ENCODE results near the gene CEP120.
"Not testable (repeated sequence)": the region's sequence is repeated elsewhere in the genome, so short reads cannot be mapped to it uniquely, and the experiment has no call there.

CEP120 gene

GRCh38 chr5:123351240-123351639 lies 72.0 kb downstream of the CEP120 start:
- TF ChIP-seq CTCF (IDR thresholded peaks at IDR 0.05; ENCODE audit: insufficient read depth, low read length, missing control alignments), result no peak
- POLR2A ChIA-PET, result no interaction called here
- CTCF ChIA-PET, result no interaction called here
- no peak for DNase-seq (ENCODE audit: low read depth, low spot score)
- H3K4me3 ChIP-seq (ENCODE audit: low read depth, low read length), result no peak overlapping the region

GRCh38 chr5:123350742-123351141 lies 72.5 kb downstream of the CEP120 start:
- CTCF ChIA-PET, result no interaction called here
- no peak for DNase-seq (ENCODE audit: low read depth, low spot score)
- POLR2A ChIA-PET, result no interaction called here

GRCh38 chr5:123344816-123345426 lies 78.3 kb downstream of the CEP120 start:
- POLR2A ChIA-PET, result no interaction called here
- no peak overlapping the region for H3K4me3 ChIP-seq (ENCODE audit: low read depth, low read length)
- no peak for DNase-seq (ENCODE audit: low read depth, low spot score)
- CTCF ChIA-PET, result interaction anchor here (0.6 to 3.1 kb wide), 29 partner anchors 8 to 845 kb away, joined by 3 to 8 read pairs (median 4); no protein-coding TSS in a partner anchor
- peak; percentile 59 for TF ChIP-seq CTCF (IDR thresholded peaks at IDR 0.05; ENCODE audit: insufficient read depth, low read length, missing control alignments)

More at GRCh38 chr5:123350742-123351141, 72.5 kb downstream of the CEP120 start:
- TF ChIP-seq CTCF (IDR thresholded peaks at IDR 0.05; ENCODE audit: insufficient read depth, low read length, missing control alignments), result no peak
- H3K4me3 ChIP-seq (ENCODE audit: low read depth, low read length), result no peak overlapping the region

- DNase-seq (ENCODE audit: low read depth, low spot score), result no peak
- H3K4me3 ChIP-seq (ENCODE audit: low read depth, low read length), result no peak overlapping the region
- CTCF ChIA-PET, result no interaction called here
- POLR2A ChIA-PET, result no interaction called here
- no peak for TF ChIP-seq CTCF (IDR thresholded peaks at IDR 0.05; ENCODE audit: insufficient read depth, low read length, missing control alignments)
These were observed 82.3 kb downstream of the CEP120 start for GRCh38 chr5:123340928-123341327.

GRCh38 chr5:123308377-123308776 lies 114.8 kb downstream of the CEP120 start:
- H3K4me3 ChIP-seq (ENCODE audit: low read depth, low read length); POLR2A ChIA-PET; DNase-seq (ENCODE audit: low read depth, low spot score); CTCF ChIA-PET: not testable (repeated sequence)

GRCh38 chr5:123305751-123306150 lies 117.5 kb downstream of the CEP120 start:
- no peak for TF ChIP-seq CTCF (IDR thresholded peaks at IDR 0.05; ENCODE audit: insufficient read depth, low read length, missing control alignments)
- ChIA-PET CTCF (no interaction called here), POLR2A (no interaction called here)
- H3K4me3 ChIP-seq (ENCODE audit: low read depth, low read length), result no peak overlapping the region
- no peak for DNase-seq (ENCODE audit: low read depth, low spot score)

GRCh38 chr5:123304777-123305316 lies 118.4 kb downstream of the CEP120 start:
- DNase-seq (ENCODE audit: low read depth, low spot score), result no peak
- H3K4me3 ChIP-seq (ENCODE audit: low read depth, low read length), result no peak overlapping the region
- no peak for TF ChIP-seq CTCF (IDR thresholded peaks at IDR 0.05; ENCODE audit: insufficient read depth, low read length, missing control alignments)
- POLR2A ChIA-PET, result no interaction called here
- CTCF ChIA-PET, result no interaction called here
